B cell (primary cell): ENCODE results near the gene HECTD2. TPM values are rescaled to one million over a fixed set of nuclear protein-coding genes. Genes with fewer than 3 reads are reported as not detected.

Experiments used
- ATAC-seq: fragments of 200-7000 bp; cut with Tn5 transposase; one replicate; pipeline ENCODE4 v1.10.0; 2021; ENCODE audit warnings: low read depth, mild to moderate bottlenecking, moderate number of reproducible peaks, moderate library complexity
- CTCF ChIA-PET: fragments of 350-600 bp; sonication (Branson Sonifier 250); formaldehyde crosslinking; loops from one replicate; lab custom pipeline; 2021; ENCODE audit warnings: antibody characterized with exemption, inconsistent platforms; lab: Charles Lee
- POLR2A ChIA-PET: fragments of 350-600 bp; sonication (Branson Sonifier 250); formaldehyde crosslinking; loops from one replicate; lab custom pipeline; 2021; ENCODE audit warnings: antibody characterized with exemption; lab: Charles Lee
- DNase-seq: peaks from one replicate; pipeline ENCODE4 v3.0.0; 2013
- H2AFZ ChIP-seq: 2 replicates; pipeline ENCODE4 v1.6.1; 2012; ENCODE audit warnings: mild to moderate bottlenecking, low read depth, low read length; ENCODE audit not compliant: insufficient read depth, poor library complexity, severe bottlenecking
- H3K27ac ChIP-seq, 2 donors: 1 replicate in 1 of 2; 2 replicates in 1 of 2; pipeline ENCODE4 v1.5.1; 2012 to 2013; ENCODE audit warnings: low read length in 2 of 2, mild to moderate bottlenecking in 2 of 2, moderate library complexity in 1 of 2
- H3K27me3 ChIP-seq, 4 experiments: fragments of 200-600 bp in 1 of 4; sonication (generic) in 1 of 4; replicated peaks in 1 of 4; 1 replicate in 2 of 4; 2 replicates in 2 of 4; pipeline versions ENCODE4 v1.6.1 to v1.7.0; 2013 to 2016; ENCODE audit warnings: low read length in 3 of 4, mild to moderate bottlenecking in 2 of 4, mixed read lengths in 1 of 4, moderate library complexity in 1 of 4; ENCODE audit not compliant: insufficient read depth in 4 of 4, control insufficient read depth in 3 of 4; ENCODE audit errors: control extremely low read depth in 1 of 4
- H3K36me3 ChIP-seq, 2 experiments: replicated peaks in 1 of 2; 1 replicate in 1 of 2; 2 replicates in 1 of 2; pipeline versions ENCODE4 v1.6.1 to v1.7.1; 2013; ENCODE audit warnings: low read length in 1 of 2; ENCODE audit not compliant: insufficient read depth in 2 of 2, control insufficient read depth in 1 of 2; ENCODE audit errors: control extremely low read depth in 1 of 2, extremely low read depth in 1 of 2
- H3K4me1 ChIP-seq, 2 donors: fragments of 200-600 bp in 1 of 2; sonication (generic) in 1 of 2; 1 replicate in 1 of 2; 2 replicates in 1 of 2; pipeline versions ENCODE4 v1.5.1 to v1.6.1; 2013 to 2017; ENCODE audit warnings: low read length in 2 of 2; ENCODE audit not compliant: control insufficient read depth in 2 of 2, insufficient read depth in 2 of 2
- H3K4me2 ChIP-seq: replicated peaks from 2 replicates; pipeline ENCODE3; 2012; ENCODE audit warnings: mild to moderate bottlenecking, low read depth, low read length; ENCODE audit not compliant: poor library complexity, severe bottlenecking
- H3K4me3 ChIP-seq, 5 experiments: fragments of 200-600 bp in 1 of 5; sonication (generic) in 1 of 5; 1 replicate in 3 of 5; 2 replicates in 2 of 5; pipeline versions ENCODE4 v1.5.1 to v1.7.0; 2011 to 2016; ENCODE audit warnings: low read length in 4 of 5, mild to moderate bottlenecking in 4 of 5, low read depth in 2 of 5, control low read depth in 1 of 5, moderate library complexity in 1 of 5; ENCODE audit not compliant: insufficient read depth in 1 of 5; ENCODE audit errors: control extremely low read depth in 1 of 5, extremely low read depth in 1 of 5
- H3K79me2 ChIP-seq: fragments of 200-600 bp; sonication (generic); one replicate; pipeline ENCODE4 v1.6.0; 2016; ENCODE audit warnings: low read length; ENCODE audit not compliant: control insufficient read depth, insufficient read depth
- H3K9ac ChIP-seq: fragments of 200-600 bp; sonication (generic); 2 replicates; pipeline ENCODE4 v1.6.1; 2017; ENCODE audit warnings: mild to moderate bottlenecking, low read length, moderate library complexity
- H3K9me3 ChIP-seq, 3 donors: one replicate each; pipeline versions ENCODE4 v1.6.1 to v1.7.1; 2013; ENCODE audit warnings: low read length in 2 of 3; ENCODE audit not compliant: control insufficient read depth in 2 of 3, insufficient read depth in 1 of 3; ENCODE audit errors: control extremely low read depth in 1 of 3
- H4K20me1 ChIP-seq: 2 replicates; pipeline ENCODE4 v1.6.0; 2012; ENCODE audit warnings: mild to moderate bottlenecking, low read length; ENCODE audit not compliant: insufficient read depth, control insufficient read depth, poor library complexity, severe bottlenecking
- H3K27ac Mint-ChIP-seq: one replicate; pipeline ENCODE4 v1.8.0; 2021; ENCODE audit warnings: mixed read lengths
- H3K27me3 Mint-ChIP-seq: one replicate; pipeline ENCODE4 v1.8.0; 2021; ENCODE audit warnings: mixed read lengths
- H3K4me1 Mint-ChIP-seq: one replicate; pipeline ENCODE4 v1.8.0; 2021; ENCODE audit warnings: mixed read lengths
- H3K4me3 Mint-ChIP-seq: one replicate; pipeline ENCODE4 v1.8.0; 2021; ENCODE audit warnings: mixed read lengths
- H3K9me3 Mint-ChIP-seq: one replicate; pipeline ENCODE4 v1.8.0; 2022; ENCODE audit warnings: mixed read lengths; ENCODE audit not compliant: insufficient read depth
- EZH2 ChIP-seq: IDR thresholded peaks from 2 replicates; pipeline ENCODE4 v1.6.1; 2012; ENCODE audit warnings: borderline replicate concordance, low read depth, mild to moderate bottlenecking, moderate library complexity, low read length; ENCODE audit not compliant: insufficient read depth, poor library complexity, severe bottlenecking
- WGBS: methylation state at CpG from one replicate; pipeline ENCODE4 v1.1.5; 2013; ENCODE audit warnings: missing lambda C conversion rate; ENCODE audit not compliant: insufficient coverage; 5-methylcytosine and 5-hydroxymethylcytosine counted together
- intact Hi-C: fragments of 100-400 bp; cut with micrococcal nuclease; formaldehyde crosslinking; loops from one replicate; pipeline ENCODE4 v1.10.0; 2022
- polyA plus RNA-seq: library from polyadenylated mRNA; depleted of rRNA; stranded (reverse); fragments of >200 nt; gene quantifications from 2 replicates; pipeline ENCODE4 v1.2.3, GENCODE V29; 2012
- total RNA-seq, 2 donors: library from RNA; stranded (reverse); fragments of 120-200 nt in 1 of 2; gene quantifications; 1 replicate in 1 of 2; 2 replicates in 1 of 2; pipeline versions ENCODE4 v1.2.3 to v1.2.4, GENCODE V29; 2013 to 2022
- TF ChIP-seq, protein P1 (sequence below): fragments of 200-600 bp; IDR thresholded peaks from one replicate; pipeline ENCODE4 v1.8.0; 2022; ENCODE audit warnings: antibody characterized with exemption, mild to moderate bottlenecking

HECTD2 gene
- total and polyA plus RNA-seq, 2 donors (not counting 1 experiment from before 2014, with no cell fraction given), result 2.9 to 7.9 TPM

DNA sequence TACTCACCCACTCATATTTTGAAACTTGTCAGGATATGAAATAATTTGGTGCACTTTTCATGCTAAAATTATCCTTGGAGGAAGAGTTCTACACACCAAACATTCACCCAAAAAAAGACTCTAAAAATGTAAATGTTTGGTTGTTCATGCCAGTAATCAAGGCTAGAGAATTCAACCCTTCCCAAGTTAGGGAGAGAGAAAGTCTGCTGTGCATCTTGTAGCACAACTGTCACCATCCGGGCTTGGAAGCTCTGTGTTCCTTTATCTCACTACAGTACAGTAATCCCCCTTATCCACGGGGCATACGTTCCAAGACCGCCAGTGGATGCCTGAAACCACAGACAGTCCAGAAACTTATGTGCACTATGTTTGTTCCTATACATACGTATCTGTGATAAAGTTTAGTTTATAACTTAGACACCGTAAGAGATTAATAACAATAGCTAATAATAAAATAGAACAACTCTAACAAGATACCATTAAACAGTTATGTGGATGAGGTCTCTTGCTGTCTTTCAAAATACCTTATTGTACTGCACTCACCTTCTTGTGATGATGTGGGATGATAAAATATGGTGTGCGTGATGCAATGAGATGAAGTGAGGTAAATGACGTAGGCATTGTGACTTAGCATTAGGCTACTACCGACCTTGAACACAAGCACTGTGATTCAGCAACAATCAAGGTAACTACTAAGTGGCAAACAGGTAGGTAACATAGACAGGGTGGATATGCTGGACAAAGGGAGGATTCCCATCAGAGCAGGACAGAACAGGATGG, 24.6 kb upstream of the HECTD2 start:
- CTCF ChIA-PET, result interaction anchor here (0.8 to 3.1 kb wide), 3 partner anchors 71 to 379 kb away, joined by 3 to 23 read pairs (median 3); no protein-coding TSS in a partner anchor
- Histone ChIP-seq H3K9ac (no peak overlapping the region), H3K4me1 (no peaks in the 10 kb centered on the region), H3K36me3 (no peaks in the 10 kb centered on the region), H3K4me3 (no peak overlapping the region), H2AFZ (no peak overlapping the region), H3K9me3 (no peaks in the 10 kb centered on the region), H4K20me1 (no peaks in the 10 kb centered on the region), H3K27me3 (peaks cover 0 to 14% (median 4%) of the 10 kb centered on the region in 4 experiments), H3K27ac (no peak overlapping the region), H3K4me2 (no peak overlapping the region), H3K79me2 (no peaks in the 10 kb centered on the region)
- Mint-ChIP-seq H3K4me1 (peaks cover 3% of the 10 kb centered on the region), H3K27me3 (peaks cover 41% of the 10 kb centered on the region), H3K27ac (no peak overlapping the region), H3K9me3 (no peaks in the 10 kb centered on the region), H3K4me3 (no peak overlapping the region)
- ATAC-seq (no peak), DNase-seq (no peak)
- no peak for TF ChIP-seq EZH2
- TF ChIP-seq, protein P1, sequence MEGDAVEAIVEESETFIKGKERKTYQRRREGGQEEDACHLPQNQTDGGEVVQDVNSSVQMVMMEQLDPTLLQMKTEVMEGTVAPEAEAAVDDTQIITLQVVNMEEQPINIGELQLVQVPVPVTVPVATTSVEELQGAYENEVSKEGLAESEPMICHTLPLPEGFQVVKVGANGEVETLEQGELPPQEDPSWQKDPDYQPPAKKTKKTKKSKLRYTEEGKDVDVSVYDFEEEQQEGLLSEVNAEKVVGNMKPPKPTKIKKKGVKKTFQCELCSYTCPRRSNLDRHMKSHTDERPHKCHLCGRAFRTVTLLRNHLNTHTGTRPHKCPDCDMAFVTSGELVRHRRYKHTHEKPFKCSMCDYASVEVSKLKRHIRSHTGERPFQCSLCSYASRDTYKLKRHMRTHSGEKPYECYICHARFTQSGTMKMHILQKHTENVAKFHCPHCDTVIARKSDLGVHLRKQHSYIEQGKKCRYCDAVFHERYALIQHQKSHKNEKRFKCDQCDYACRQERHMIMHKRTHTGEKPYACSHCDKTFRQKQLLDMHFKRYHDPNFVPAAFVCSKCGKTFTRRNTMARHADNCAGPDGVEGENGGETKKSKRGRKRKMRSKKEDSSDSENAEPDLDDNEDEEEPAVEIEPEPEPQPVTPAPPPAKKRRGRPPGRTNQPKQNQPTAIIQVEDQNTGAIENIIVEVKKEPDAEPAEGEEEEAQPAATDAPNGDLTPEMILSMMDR, result no peak
- 94% methylated on average over 2 of the region's 9 CpGs for WGBS
- POLR2A ChIA-PET, result no interaction called here
- intact Hi-C loops, result loop anchor here (5.0 kb wide), 1 partner anchor 307 kb away; no protein-coding TSS in a partner anchor
